NOMO-1 treated with dmso at 0.1 percent for 144 hours (cell line): ENCODE data around the gene FLCN.
"Not testable (repeated sequence)": the region's sequence is repeated elsewhere in the genome, so short reads cannot be mapped to it uniquely, and the experiment has no call there.

Experiments used
- DNase-seq: peaks from one replicate; lab custom pipeline; 2025; ENCODE audit not compliant: unreplicated experiment; lab: John Stamatoyannopoulos, UW

The FLCN gene

GRCh38 chr17:17188586-17188985 lies 48.4 kb downstream of the FLCN start:
- no peak for DNase-seq

- DNase-seq, result no peak
These were observed 50.1 kb downstream of the FLCN start for GRCh38 chr17:17186551-17187505.

GRCh38 chr17:17186051-17186450 lies 50.9 kb downstream of the FLCN start:
- DNase-seq, result no peak

- DNase-seq, result not testable (repeated sequence)
These were observed 51.8 kb downstream of the FLCN start for GRCh38 chr17:17184985-17185757.

- DNase-seq, result no peak
These were observed 53.2 kb downstream of the FLCN start for GRCh38 chr17:17183744-17184143.

GRCh38 chr17:17182598-17183136 lies 54.3 kb downstream of the FLCN start:
- no peak for DNase-seq

GRCh38 chr17:17181666-17182597 lies 55.0 kb downstream of the FLCN start:
- DNase-seq, result no peak

- no peak for DNase-seq
These were observed 56.0 kb downstream of the FLCN start for GRCh38 chr17:17180741-17181525.

- no peak for DNase-seq
These were observed 56.8 kb downstream of the FLCN start for GRCh38 chr17:17180141-17180603.

GRCh38 chr17:17179371-17179827 lies 57.6 kb downstream of the FLCN start:
- DNase-seq, result no peak

- DNase-seq, result no peak
These were observed 59.8 kb downstream of the FLCN start for GRCh38 chr17:17177176-17177575.

- DNase-seq, result no peak
These were observed 60.6 kb downstream of the FLCN start for GRCh38 chr17:17176341-17176740.

GRCh38 chr17:17175917-17176316 lies 61.1 kb downstream of the FLCN start:
- DNase-seq, result no peak

- DNase-seq, result no peak
These were observed 61.6 kb downstream of the FLCN start for GRCh38 chr17:17175340-17175739.

GRCh38 chr17:17173921-17174320 lies 63.0 kb downstream of the FLCN start:
- no peak for DNase-seq

GRCh38 chr17:17172990-17173389 lies 64.0 kb downstream of the FLCN start:
- no peak for DNase-seq

GRCh38 chr17:17172001-17172939 lies 64.7 kb downstream of the FLCN start:
- no peak for DNase-seq

- DNase-seq, result no peak
These were observed 65.8 kb downstream of the FLCN start for GRCh38 chr17:17171186-17171585.
